HG02970 (cell line): ENCODE measurements around the gene RAPGEF4.

Experiments
- ATAC-seq: cut with Tn5 transposase; IDR thresholded peaks from one replicate; pipeline ENCODE4 v1.9.1; 2021; ENCODE audit warnings: mild to moderate bottlenecking, moderate library complexity, moderate number of reproducible peaks; ENCODE audit not compliant: unreplicated experiment, low FRiP score

RAPGEF4 gene

DNA sequence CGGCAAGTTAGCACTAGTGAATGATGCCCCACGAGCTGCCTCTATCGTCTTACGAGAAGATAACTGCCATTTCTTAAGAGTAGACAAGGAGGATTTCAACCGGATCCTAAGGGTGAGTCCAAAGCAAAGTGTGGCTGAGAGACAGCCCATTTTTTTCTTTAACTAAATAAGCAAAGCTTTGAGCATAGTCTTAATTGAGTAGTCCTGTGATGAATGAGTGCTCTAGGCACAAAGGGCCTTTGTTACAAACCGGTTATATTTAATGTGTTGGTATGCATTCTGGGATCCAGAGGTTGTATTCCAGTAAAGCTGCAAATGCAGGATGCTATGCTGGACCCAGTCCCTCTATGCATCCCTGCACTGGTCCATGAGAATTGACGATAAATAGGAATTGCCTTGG, 253.1 kb downstream of the RAPGEF4 start:
- ATAC-seq = no peak

- no peak for ATAC-seq
Measured at GRCh38 chr2:172991031-172991430, 255.4 kb downstream of the RAPGEF4 start.

DNA sequence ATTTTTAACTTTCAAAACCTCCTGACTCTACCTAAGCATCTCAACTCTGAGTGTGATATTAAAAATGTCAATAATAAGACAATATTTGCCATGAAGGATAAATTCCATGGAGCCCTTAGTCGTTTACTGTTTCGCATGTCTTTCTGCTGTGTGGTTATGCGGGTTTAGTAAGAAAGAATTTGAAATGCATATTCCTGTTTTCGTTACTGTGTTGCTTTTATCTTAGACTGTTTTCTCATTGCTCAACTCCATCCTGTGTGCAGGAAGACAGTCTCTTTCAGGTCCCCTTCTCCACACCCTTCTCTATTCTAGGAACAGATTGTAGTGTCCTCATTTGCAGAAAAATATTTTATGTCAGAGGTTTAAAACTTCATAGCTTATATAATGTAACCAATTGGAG, 257.5 kb downstream of the RAPGEF4 start:
- ATAC-seq = no peak

DNA sequence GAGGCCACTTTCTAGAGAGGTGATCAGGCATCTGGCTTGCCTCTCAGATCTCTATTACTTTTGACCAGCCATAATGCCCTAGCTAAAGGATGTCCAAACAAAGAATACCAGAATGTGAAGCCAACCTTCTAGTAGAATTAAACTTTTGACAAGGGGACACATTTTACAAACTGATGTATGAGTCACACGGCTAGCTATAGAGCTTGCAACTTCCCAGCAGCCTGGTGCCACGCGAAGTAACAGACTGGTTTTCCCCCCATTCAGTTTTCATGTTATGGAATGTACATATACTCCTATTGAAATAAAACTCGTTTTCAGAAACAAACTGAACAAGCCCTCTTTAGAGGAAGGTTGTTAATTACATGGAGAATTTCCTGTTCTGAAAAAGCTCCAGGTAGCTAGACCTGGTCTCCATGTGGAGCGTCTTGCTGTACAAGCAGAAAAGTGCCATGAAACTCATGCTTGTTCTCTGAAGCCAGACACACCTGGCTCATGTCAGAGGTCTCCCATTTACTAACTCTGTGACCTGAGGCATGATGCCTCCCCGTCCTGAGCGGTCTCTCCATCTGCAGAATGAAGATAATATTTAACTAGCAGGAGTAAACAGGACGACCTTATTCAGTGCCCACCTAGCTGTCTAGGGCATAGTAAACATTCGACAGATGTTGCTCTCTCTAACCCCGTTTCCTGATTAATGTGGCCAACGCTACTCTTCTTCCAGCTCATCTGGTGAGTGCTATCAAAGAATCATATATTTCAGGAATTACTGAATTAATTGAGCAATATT, 258.5 kb downstream of the RAPGEF4 start:
- ATAC-seq = no peak

DNA sequence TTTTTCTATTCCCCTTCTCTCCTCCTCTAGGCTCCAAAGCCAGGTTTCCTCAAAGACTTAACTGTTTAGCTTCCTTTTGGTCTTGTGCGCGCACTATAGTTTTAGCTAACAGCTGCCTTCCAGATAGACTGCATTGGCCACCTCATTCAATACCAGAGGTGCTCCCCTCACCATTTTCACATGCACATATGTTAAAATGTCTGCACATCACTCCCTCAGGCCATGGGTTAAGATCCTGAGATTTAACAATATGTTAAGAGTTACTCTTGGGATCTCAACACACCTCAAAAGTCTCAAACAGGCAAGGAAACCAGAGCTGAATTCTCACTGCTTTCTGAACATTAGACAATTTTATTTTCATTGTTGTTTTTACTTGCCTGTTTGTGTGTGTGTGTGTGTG, 259.2 kb downstream of the RAPGEF4 start:
- ATAC-seq = no peak

GRCh38 chr2:172995323-172996244, 259.9 kb downstream of the RAPGEF4 start:
- no peak for ATAC-seq

DNA sequence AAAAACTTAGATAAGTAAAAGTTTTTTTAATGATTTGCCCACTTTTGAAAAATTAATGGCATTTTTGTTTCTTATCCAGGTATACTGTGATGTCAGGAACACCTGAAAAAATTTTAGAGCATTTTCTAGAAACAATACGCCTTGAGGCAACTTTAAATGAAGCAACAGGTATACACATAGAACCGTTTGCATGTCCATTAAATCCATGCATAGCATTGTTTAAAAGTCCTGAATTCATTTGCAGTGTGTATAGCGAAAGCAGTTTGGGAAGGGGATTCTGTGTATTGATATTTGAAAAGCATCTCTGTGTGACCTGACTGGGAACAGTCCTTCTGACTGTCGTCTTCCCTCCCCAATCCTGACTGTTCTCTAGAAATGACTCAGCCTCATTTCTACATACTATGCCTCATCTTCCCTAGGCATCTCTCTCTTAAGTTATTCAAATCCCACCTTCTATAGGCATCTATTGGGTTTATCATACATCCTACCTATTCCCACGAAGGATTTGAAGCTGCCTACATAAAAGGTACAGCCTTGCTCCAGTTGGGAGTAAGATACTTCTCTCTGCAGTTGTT, 260.8 kb downstream of the RAPGEF4 start:
- no peak for ATAC-seq

DNA sequence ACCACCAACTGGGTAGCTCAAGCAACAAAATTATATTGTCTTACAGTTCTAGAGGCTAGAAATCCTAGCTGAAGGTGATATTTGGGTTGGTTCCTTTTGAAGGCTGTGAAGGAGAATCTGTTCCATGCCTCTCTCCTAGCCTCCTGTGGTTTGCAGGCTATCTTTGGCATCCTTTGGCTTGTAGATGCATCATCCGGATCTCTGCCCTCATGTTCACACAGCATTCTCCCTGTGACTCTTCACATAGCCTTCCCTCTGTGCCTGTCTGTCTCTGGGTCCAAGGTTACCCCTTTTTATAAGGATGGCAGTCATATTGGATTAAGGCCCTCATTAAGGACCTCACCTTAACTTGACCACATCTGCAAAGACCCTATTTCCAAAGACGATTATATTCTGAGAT, 261.4 kb downstream of the RAPGEF4 start:
- ATAC-seq = no peak

DNA sequence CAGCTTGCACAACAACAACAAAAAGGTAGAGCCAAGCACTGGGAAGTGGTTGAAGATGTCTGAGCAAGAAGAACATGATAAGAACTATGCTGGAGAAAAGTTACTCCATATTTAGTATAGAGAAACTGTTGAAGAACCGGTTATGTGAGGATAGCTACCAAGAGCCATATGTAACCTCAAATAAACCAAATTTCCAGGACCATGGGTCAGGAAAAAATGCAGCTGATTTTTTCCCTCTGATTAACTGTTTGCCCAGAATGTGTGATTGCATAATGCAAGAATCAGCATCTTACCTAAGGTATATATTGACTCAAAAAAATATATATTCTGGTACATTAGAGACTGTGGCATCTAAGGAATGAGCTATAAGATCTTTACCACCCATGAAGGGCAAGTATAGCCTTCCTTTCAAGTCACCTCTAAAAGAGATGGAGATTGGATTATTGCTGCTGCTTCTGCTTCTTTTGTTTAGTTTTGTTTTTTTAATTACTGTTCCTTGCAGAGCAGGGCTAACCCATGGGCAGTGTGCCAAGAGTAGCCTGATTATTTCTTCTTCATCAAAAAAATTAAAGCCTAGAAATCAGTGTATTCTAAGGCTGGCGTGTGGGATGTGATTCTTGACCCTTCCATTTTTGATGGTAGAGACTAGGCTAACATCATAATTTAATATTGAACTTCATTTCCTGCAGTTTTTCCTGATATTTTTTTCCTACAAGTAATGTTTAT, 263.1 kb downstream of the RAPGEF4 start:
- no peak for ATAC-seq

- ATAC-seq = no peak
Measured at GRCh38 chr2:172999641-173000386, 264.2 kb downstream of the RAPGEF4 start.

DNA sequence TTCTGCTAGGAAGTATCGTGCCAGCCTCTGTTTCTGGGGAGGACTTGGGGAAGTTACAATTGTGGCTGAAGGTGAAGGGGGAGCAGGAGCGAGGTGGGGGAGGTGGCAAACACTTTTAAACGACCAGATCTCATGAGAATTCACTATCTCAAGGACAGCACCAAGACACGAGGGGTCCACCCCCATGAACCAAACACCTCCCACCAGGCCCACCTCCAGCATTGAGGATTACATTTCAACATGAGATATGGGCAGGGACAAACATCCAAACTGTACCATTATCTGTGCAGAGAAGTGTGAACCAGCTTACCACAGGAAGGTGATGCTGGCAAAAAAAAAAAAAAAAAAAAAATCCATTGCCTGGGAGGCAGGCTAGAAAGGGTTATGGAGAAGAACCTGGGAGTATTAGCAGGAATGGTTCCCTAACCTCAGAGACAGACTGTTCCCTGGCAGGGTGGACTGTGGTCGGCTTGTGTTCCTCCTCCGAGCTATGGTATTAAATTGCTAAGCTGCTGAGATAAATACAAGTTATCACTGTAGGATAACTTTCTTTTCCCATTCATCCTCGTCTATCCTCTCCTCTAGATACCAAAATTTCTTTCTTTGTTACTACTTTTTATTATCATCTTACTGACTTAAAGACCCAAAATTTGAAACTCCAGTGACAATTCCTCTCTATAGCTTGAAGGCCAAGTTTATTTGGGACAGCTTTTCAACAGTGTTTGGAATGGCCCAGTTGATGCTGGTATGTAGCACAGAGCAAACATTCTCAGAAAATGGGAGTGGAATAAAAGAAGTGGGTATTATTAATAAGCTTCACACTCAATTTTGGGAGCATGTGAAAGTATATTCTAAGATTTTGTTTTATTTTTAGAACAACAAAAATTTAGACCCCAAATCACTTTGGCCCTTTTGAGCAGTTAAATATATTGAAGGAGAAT, 266.3 kb downstream of the RAPGEF4 start:
- no peak for ATAC-seq

- no peak for ATAC-seq
Measured at GRCh38 chr2:173002751-173003541, 267.3 kb downstream of the RAPGEF4 start.

DNA sequence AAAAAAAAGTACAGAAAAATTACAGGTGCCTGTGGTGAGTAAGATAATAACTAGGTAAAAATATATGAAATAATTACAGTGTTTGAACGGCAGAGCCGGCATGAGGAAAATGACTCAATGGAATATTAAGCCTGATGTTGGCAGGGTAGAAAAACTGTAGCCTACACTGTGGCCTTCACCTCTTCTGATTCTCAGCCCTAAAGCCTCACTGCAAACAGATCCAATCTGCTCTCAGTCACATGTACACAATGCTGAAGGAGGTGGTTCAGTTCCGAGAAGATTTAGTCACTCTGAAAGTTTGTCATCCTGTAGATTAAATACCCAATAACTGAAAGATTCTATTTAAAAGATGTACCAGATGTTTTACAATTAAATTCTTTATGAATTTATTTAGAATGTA, 273.1 kb downstream of the RAPGEF4 start:
- no peak for ATAC-seq

DNA sequence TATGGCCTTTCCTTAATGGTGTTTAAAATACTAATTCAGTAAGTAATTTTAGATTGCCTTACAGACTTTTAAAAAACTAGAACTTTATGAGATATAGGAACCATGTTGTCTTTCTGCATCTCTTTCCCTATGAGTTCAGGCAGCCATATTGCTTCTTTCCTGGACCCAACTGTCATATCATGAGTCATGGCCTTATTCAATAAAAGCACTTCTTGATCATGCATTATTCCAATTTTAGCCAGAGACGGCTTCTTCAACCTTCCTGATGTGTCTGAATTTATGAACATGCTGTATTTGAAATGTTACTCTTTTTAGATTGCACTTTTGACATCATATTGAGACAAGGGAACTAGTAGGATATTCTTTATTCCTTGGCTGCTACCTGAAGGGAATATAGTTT, 274.6 kb downstream of the RAPGEF4 start:
- no peak for ATAC-seq

DNA sequence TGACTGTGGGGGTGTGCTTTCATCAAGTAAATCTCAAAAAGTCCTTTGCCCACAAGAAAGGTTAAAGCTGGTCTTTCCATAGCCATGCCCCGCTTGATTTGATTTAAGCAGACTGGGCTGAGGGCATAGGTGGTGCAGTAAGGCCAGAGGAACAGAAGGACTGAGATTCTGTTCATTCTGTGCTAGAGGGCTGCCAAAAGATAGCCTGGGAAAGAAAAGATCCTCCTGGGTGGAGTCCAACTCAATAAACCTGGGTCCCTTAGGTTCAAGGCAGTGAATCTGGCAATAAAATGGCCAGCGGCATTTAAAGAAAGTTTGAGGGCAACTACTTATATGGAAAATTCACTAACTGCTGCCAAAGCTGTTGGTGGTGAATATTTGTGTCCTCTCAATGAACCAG, 280.8 kb downstream of the RAPGEF4 start:
- ATAC-seq = no peak

DNA sequence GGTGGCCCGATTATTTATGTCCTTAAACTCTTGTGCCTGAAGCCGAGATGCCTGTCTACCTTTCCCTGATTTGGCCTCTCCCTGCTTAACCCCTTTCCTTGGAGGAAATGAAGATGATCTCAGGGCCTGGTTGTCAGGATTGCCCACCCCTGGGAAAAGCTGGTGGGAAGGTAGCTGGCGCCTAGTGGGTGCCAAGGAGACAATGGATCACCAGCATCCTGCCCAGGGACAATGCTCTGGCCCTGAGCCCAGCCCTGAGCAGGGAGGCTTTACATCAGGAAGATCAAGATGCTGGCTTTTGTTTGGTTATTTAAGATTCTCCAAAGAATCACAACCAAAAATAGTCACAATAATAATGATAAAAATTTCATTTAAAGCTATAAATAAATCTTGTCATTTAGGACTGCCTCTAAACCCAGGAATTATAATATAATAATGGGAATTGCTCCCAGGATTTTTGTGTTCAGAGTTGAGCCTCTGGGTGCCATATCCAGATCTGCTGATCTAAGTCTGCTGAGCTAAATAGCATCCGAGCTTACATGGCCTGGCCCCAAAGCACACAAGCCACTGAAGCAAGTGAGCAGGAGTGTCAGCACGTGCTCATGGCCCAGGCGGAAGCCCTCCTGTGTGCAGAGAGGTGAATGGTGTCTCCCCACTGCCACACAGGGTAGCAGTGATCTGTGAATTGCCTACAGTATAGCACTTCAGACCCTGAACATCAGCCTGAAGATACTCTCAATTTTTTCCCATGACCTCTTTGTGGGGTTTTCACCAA, 282.2 kb downstream of the RAPGEF4 start:
- ATAC-seq = no peak

DNA sequence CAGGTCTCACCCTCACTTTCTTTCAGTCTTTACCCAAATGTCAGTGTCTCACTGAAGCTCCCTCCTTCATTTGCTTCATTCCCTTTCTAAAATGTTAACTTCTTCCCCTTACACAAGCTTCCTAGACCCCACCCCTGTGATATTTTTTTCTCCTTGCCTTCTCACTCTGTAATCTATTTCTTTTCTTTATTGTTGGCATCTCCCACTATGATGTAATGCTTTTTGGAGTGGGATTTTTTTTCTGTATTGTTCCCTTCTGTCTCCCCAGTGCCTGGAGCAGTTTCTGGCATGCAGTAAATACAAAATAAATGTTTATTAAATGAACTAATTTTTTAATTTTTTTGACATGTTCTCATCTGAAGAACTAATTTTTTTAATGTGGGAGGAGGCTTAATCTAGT, 284.1 kb downstream of the RAPGEF4 start:
- ATAC-seq = no peak
